ENCODE measurements around the gene IKZF5. TPM values are rescaled to one million over a fixed set of nuclear protein-coding genes. Genes with fewer than 3 reads are reported as not detected.

The IKZF5 gene
- total RNA-seq, 1 experiment from 2014 or later = 12.5 TPM

DNA sequence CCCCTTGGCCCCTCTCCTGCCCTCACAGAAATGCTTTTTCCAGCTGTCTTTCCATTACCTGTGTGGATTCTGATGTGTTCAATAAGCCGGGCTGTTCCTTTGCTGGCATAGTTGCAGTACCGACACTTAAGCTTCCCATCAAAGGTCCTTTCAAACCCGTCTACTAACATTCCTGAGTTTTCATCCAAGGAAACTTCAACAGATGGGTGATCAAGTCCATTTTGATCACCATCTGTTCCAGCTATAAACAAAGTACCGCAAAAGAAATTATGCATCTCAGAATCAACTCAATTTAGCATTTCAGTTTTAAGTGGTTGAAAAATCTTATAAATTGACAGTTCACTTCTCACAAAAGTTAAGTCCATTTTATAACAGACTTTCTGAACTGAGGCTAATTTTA lies 12.7 kb downstream of the IKZF5 start:
- H3K18ac ChIP-seq (ENCODE audit: insufficient read length, low read depth, low read length) = no peak overlapping the region
- H2AFZ ChIP-seq (ENCODE audit: low read length) = no peak overlapping the region
- H4K91ac ChIP-seq (ENCODE audit: insufficient read length, low read depth, low read length) = no peak overlapping the region
- no peaks in the 10 kb centered on the region; the same call in 1 of the 2 replicates for H3K27me3 ChIP-seq (ENCODE audit: insufficient read depth, low read length)
- no peaks in the 10 kb centered on the region for H3K79me2 ChIP-seq (ENCODE audit: insufficient read depth, low read length)
- H2BK12ac ChIP-seq (ENCODE audit: insufficient read length, low read depth, low read length) = no peak overlapping the region
- H3K23ac ChIP-seq (ENCODE audit: insufficient read length, low read depth, low read length) = no peak overlapping the region
- no peaks in the 10 kb centered on the region for H3K27me3 Mint-ChIP-seq (ENCODE audit: low read depth)
- H3K23me2 ChIP-seq (ENCODE audit: insufficient read length, low read depth, low read length, poor library complexity, severe bottlenecking) = no peaks in the 10 kb centered on the region
- H2BK20ac ChIP-seq (ENCODE audit: low read depth, low read length, poor library complexity, severe bottlenecking) = no peak overlapping the region
- TF ChIP-seq, protein P1, sequence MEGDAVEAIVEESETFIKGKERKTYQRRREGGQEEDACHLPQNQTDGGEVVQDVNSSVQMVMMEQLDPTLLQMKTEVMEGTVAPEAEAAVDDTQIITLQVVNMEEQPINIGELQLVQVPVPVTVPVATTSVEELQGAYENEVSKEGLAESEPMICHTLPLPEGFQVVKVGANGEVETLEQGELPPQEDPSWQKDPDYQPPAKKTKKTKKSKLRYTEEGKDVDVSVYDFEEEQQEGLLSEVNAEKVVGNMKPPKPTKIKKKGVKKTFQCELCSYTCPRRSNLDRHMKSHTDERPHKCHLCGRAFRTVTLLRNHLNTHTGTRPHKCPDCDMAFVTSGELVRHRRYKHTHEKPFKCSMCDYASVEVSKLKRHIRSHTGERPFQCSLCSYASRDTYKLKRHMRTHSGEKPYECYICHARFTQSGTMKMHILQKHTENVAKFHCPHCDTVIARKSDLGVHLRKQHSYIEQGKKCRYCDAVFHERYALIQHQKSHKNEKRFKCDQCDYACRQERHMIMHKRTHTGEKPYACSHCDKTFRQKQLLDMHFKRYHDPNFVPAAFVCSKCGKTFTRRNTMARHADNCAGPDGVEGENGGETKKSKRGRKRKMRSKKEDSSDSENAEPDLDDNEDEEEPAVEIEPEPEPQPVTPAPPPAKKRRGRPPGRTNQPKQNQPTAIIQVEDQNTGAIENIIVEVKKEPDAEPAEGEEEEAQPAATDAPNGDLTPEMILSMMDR (conservative IDR thresholded peaks at IDR 0.05) = no peak
- DNase-seq = no peak
- no peaks in the 10 kb centered on the region for H3K4me1 ChIP-seq (ENCODE audit: insufficient read depth, low read length)
- H3K9me3 ChIP-seq (ENCODE audit: control insufficient read depth, low read depth, low read length) = no peaks in the 10 kb centered on the region
- peaks cover 4 to 11% of the 10 kb centered on the region in 2 experiments for H3K4me1 Mint-ChIP-seq
- H3K79me1 ChIP-seq (ENCODE audit: insufficient read depth, low read depth, low read length, poor library complexity, severe bottlenecking) = no peaks in the 10 kb centered on the region
- no peaks in the 10 kb centered on the region for H3K9me3 Mint-ChIP-seq
- H3K27ac ChIP-seq (ENCODE audit: insufficient read length, low read depth, low read length) = no peak overlapping the region
- no peak overlapping the region for H3T11ph ChIP-seq (ENCODE audit: low read length)
- H3K9ac ChIP-seq (ENCODE audit: extremely low read depth, insufficient read length, low read length) = no peak overlapping the region
- H2AK5ac ChIP-seq (ENCODE audit: insufficient read length, low read length) = no peak overlapping the region
- no CpG with 5 or more reads among the region's 4 CpGs for WGBS (ENCODE audit: extremely low coverage, insufficient read length, low lambda C conversion rate)
- H2BK15ac ChIP-seq (ENCODE audit: low read depth, low read length) = no peak overlapping the region
- H4K5ac ChIP-seq (ENCODE audit: insufficient read length, low read depth, low read length) = no peak overlapping the region
- H3K4me3 Mint-ChIP-seq = no peak overlapping the region
- H3K36me3 Mint-ChIP-seq (ENCODE audit: insufficient read depth in 1 of 3, low read depth in 3 of 3) = peaks cover 0 to 24% (median 24%) of the 10 kb centered on the region in 3 experiments; a peak in 4 of 7 replicates
- H4K20me1 ChIP-seq (ENCODE audit: control insufficient read depth, insufficient read depth, insufficient read length) = no peaks in the 10 kb centered on the region
- H2BK120ac ChIP-seq (ENCODE audit: low read depth, low read length, poor library complexity, severe bottlenecking) = no peak overlapping the region
- H3K4ac ChIP-seq (ENCODE audit: low read depth, low read length) = no peak overlapping the region
- no peak overlapping the region for H4K8ac ChIP-seq (replicated peaks; ENCODE audit: insufficient read length, low read depth, low read length)
- H3K4me2 ChIP-seq (ENCODE audit: insufficient read depth, insufficient read length, low read length) = no peak overlapping the region
- H3K14ac ChIP-seq (ENCODE audit: insufficient read depth, low read length) = no peak overlapping the region
- no peak overlapping the region for H3K27ac Mint-ChIP-seq
- no peak overlapping the region for H3K56ac ChIP-seq (ENCODE audit: insufficient read length, low read depth, low read length)
- no peak overlapping the region for H2BK5ac ChIP-seq (ENCODE audit: insufficient read length, low read length)

All from H9 (cell line).